Measurements from ENCODE around the gene CACNG5.
A peak's percentile ranks its signal among the peaks of the same experiment; 100 is the strongest.

Gene CACNG5

GRCh38 chr17:66834919-66835454 is at the start of gene CACNG5:
Gene CACNG5 (plus strand): TSS chr17:66835117. CDS start chr17:66877333, 42,216 bp downstream.
- no peak for DNase-seq

GRCh38 chr17:66786107-66786506 is 48.8 kb upstream of the CACNG5 start:
- DNase-seq: no peak

GRCh38 chr17:66787914-66788313 is 47.0 kb upstream of the CACNG5 start:
- no peak for DNase-seq

GRCh38 chr17:66789093-66789492 is 45.8 kb upstream of the CACNG5 start:
- no peak for DNase-seq

GRCh38 chr17:66789961-66790437 is 44.9 kb upstream of the CACNG5 start:
- DNase-seq: no peak

GRCh38 chr17:66790501-66791061 is 44.3 kb upstream of the CACNG5 start:
- DNase-seq: no peak

- DNase-seq: peak in 1 of 6 experiments; percentile 9
These were observed 43.6 kb upstream of the CACNG5 start for GRCh38 chr17:66791347-66791746.

- DNase-seq: no peak
These were observed 41.1 kb upstream of the CACNG5 start for GRCh38 chr17:66793814-66794213.

- no peak for DNase-seq
These were observed 39.4 kb upstream of the CACNG5 start for GRCh38 chr17:66795486-66795885.

- no peak for DNase-seq
These were observed 34.9 kb upstream of the CACNG5 start for GRCh38 chr17:66799849-66800537.

- DNase-seq: no peak
These were observed 31.4 kb upstream of the CACNG5 start for GRCh38 chr17:66803474-66803951.

- peak in 2 of 6 experiments; percentile 7 to 11 for DNase-seq
These were observed 29.4 kb upstream of the CACNG5 start for GRCh38 chr17:66805567-66805966.

- no peak for DNase-seq
These were observed 27.7 kb upstream of the CACNG5 start for GRCh38 chr17:66807182-66807581.

GRCh38 chr17:66809408-66809807 is 25.5 kb upstream of the CACNG5 start:
- no peak for DNase-seq

GRCh38 chr17:66810951-66811682 is 23.8 kb upstream of the CACNG5 start:
- no peak for DNase-seq

- no peak for DNase-seq
These were observed 23.2 kb upstream of the CACNG5 start for GRCh38 chr17:66811683-66812054.

GRCh38 chr17:66812571-66812970 is 22.3 kb upstream of the CACNG5 start:
- DNase-seq: no peak

- no peak for DNase-seq
These were observed 21.6 kb upstream of the CACNG5 start for GRCh38 chr17:66813296-66813695.

GRCh38 chr17:66814026-66814425 is 20.9 kb upstream of the CACNG5 start:
- DNase-seq: no peak

- no peak for DNase-seq
These were observed 20.3 kb upstream of the CACNG5 start for GRCh38 chr17:66814570-66814969.

GRCh38 chr17:66817750-66818149 is 17.2 kb upstream of the CACNG5 start:
- DNase-seq: no peak

GRCh38 chr17:66819466-66819865 is 15.5 kb upstream of the CACNG5 start:
- no peak for DNase-seq

GRCh38 chr17:66822009-66822408 is 12.9 kb upstream of the CACNG5 start:
- DNase-seq: no peak

GRCh38 chr17:66826856-66827255 is 8.1 kb upstream of the CACNG5 start:
- DNase-seq: no peak
